GM19372 (cell line): ENCODE results near the gene ASIP.
"Not testable (repeated sequence)": the region's sequence is repeated elsewhere in the genome, so short reads cannot be mapped to it uniquely, and the experiment has no call there.

Experiments
- ATAC-seq: cut with Tn5 transposase; IDR thresholded peaks from one replicate; pipeline ENCODE4 v1.9.1; 2021; ENCODE audit warnings: mild to moderate bottlenecking, low read depth, moderate library complexity; ENCODE audit not compliant: unreplicated experiment

The ASIP gene

GRCh38 chr20:34282041-34282440 lies 40.8 kb downstream of the ASIP start:
- ATAC-seq: no peak

GRCh38 chr20:34283844-34284243 lies 42.6 kb downstream of the ASIP start:
- no peak for ATAC-seq

- no peak for ATAC-seq
These were observed 44.2 kb downstream of the ASIP start for GRCh38 chr20:34285450-34285849.

- not testable (repeated sequence) for ATAC-seq
These were observed 46.3 kb downstream of the ASIP start for GRCh38 chr20:34287500-34287899.

GRCh38 chr20:34290471-34290870 lies 49.2 kb downstream of the ASIP start:
- no peak for ATAC-seq

- no peak for ATAC-seq
These were observed 51.3 kb downstream of the ASIP start for GRCh38 chr20:34292496-34292895.

- ATAC-seq: no peak
These were observed 51.9 kb downstream of the ASIP start for GRCh38 chr20:34293119-34293518.

GRCh38 chr20:34293589-34293988 lies 52.4 kb downstream of the ASIP start:
- ATAC-seq: no peak

GRCh38 chr20:34294563-34294962 lies 53.3 kb downstream of the ASIP start:
- no peak for ATAC-seq

- no peak for ATAC-seq
These were observed 54.1 kb downstream of the ASIP start for GRCh38 chr20:34295284-34295683.

- no peak for ATAC-seq
These were observed 55.2 kb downstream of the ASIP start for GRCh38 chr20:34296468-34296867.

- ATAC-seq: not testable (repeated sequence)
These were observed 57.1 kb downstream of the ASIP start for GRCh38 chr20:34298294-34298784.

- ATAC-seq: no peak
These were observed 58.5 kb downstream of the ASIP start for GRCh38 chr20:34299556-34300255.

- ATAC-seq: no peak
These were observed 59.1 kb downstream of the ASIP start for GRCh38 chr20:34300256-34300806.

GRCh38 chr20:34300809-34301586 lies 59.8 kb downstream of the ASIP start:
- ATAC-seq: no peak

GRCh38 chr20:34301587-34302311 lies 60.5 kb downstream of the ASIP start:
- ATAC-seq: no peak

- ATAC-seq: no peak
These were observed 61.1 kb downstream of the ASIP start for GRCh38 chr20:34302312-34302722.

- ATAC-seq: peak; percentile 82
These were observed 61.7 kb downstream of the ASIP start, which contains the start of gene AHCY for GRCh38 chr20:34302723-34303533. AHCY (minus strand) TSS chr20:34303355; CDS start chr20:34303270, 85 bp downstream.

GRCh38 chr20:34305333-34306230 lies 64.4 kb downstream of the ASIP start:
- no peak for ATAC-seq
